Anterior cingulate cortex (tissue), 58 donors: ENCODE results near the gene KCNQ1OT1.

Source experiments
- DNase-seq, 58 donors: peaks; one replicate each; lab custom pipeline; 2025; lab: John Stamatoyannopoulos, UW

The KCNQ1OT1 gene

DNA sequence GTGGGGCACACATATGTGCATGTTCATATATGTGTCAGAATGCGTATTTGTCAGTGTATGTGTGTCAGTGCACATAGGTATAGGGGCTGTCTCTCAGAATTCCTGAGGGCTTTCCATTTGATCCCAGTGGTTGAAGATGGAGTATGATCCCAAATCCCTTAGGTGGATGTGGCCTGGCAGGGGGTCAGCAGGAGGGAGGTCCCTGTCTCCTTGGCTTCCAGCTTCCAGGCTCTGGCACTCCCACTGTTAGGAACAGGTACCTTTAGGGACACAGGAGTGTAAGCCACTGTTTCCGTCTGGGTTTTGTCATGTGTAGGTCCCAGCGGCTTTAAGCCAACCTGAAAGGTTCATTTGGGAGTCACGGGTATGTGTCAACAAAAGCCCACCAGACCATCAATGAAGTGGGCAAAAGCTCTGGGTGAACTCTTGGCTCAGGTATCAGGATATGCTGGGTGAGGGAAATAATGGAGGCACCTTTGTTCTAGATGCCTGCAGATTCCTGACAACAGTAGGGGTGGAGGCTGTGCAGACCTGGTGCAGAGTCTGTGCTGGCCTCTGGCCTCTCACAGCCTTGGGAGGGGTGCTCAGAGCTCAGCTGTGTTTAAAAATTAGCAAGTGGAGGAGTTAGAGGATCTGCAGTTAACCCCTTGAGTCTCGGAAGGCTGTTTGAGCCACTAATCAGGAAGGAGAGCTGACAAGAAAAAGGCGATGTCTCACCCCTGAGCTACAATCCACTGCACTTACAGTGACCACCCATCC, 9.0 kb downstream of the KCNQ1OT1 start:
- no peak for DNase-seq

DNA sequence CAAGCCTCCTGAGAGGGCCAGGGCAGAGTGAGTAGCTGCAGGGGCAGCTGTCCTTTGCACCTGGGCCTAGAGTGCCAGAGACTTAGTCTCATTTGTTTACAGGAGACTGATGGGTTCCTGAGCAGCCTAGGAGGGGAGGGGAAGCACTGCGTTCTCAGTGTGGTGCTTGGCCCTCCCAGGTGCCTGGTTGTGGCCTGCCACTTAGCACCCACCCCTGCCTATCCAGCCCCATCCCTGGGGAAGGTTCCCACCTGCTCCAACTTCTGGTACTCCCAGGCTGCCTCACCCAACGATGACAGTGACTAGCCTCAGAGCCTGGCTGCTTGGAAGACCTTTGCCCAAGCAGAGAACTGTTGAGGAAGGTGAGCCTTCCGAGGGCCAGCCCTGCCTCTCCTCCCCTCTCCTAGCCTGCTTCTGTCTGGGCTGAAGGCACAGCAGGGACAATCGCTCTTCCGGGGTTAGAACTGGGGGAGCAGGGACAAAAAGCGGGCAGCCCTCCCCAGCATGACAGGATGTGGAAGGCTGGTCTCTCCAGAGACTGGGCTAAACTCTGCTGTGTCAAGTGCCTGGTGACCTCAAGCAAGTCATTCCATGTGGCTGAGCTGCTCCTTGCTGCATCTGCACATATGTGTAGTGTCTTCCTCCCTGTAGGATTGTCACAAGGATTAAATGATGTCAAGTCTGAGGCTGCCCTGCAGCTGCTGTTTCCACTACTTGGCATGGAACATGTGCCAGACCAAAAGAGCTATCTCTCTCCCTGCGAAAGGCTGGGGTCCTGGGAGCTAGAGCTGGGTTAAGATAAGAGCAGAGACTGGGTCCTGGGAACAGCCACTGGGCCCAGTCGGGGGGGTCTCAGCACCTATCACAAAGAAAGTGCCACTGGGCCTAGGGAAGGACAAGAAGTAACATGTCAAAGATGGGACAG, 9.9 kb downstream of the KCNQ1OT1 start:
- no peak for DNase-seq

DNA sequence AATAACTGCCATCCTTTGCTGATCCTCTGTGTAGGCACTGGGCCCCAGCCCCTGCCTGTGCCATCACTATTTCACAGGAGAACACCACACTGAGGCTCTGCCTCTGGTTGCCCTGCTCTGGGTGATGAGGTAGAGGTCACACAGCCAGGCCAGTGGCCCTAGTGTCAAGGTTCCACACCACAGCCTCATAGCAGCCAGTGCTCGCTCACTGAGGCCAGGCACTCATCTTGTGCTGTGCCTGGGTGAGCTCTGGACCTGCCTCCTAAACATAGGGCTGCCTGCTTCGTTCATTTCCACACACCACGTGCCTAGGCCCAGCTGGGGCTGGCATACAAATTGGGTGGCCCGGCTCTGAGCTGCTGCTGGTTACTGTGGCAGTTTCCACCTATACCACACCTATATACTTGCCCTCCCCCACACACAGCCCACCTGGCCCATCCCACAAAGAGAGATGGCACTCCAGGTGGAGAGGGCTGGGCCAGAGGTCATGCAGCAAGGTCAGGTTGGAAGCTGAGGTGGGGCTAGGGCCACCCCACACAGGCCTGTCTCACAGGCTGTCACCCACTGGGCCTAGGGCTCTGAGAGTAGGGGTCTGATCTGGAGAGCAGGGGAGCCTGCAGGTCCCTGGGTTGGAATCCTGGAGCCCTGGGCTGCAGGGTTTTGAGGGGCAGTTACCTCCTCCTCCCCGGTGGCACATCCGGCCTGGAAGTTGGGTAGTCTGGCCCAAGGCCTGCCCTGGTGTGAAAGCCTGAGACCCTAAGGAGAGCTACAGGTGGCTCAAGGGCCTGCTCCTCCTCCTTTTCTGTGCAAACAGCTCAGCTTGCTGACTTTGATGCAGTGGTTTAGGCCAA, 11.2 kb downstream of the KCNQ1OT1 start:
- DNase-seq: no peak

DNA sequence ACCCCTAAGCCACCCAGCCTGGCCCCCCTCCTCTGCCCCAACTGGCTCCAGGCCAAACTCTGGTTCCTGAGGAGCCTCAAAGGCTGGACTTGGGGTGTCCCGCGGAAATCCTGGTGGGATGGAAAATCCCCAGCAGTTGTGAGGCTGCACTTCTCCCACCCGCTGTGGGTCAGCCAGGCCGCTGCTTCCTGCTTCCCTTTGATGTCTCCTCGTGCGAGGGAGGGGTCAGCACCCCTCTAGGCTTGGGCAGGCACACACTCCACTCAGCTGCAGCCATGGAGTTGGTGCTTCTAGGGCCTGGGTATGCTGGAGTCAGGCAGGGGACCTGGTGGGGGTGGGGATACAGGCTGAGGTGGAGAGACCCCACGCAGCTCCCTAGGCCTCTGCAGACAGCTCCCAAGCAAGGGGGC, 12.0 kb downstream of the KCNQ1OT1 start:
- no peak for DNase-seq

DNA sequence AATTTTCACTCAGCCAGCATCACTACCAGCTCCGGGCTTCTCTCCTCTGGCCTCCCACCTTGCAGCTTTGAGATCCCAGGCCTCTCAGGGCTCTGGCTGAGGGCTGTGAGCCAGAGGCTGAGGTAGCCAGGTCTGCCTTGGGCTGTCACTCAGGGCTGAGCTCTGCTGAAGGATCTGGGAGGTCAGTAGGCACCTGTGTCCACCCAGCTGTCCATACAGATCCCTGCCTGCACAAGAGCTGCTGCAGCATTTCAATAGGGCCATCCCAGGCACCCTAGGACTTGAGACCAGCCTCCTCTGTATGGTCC, 12.6 kb downstream of the KCNQ1OT1 start:
- no peak for DNase-seq

DNA sequence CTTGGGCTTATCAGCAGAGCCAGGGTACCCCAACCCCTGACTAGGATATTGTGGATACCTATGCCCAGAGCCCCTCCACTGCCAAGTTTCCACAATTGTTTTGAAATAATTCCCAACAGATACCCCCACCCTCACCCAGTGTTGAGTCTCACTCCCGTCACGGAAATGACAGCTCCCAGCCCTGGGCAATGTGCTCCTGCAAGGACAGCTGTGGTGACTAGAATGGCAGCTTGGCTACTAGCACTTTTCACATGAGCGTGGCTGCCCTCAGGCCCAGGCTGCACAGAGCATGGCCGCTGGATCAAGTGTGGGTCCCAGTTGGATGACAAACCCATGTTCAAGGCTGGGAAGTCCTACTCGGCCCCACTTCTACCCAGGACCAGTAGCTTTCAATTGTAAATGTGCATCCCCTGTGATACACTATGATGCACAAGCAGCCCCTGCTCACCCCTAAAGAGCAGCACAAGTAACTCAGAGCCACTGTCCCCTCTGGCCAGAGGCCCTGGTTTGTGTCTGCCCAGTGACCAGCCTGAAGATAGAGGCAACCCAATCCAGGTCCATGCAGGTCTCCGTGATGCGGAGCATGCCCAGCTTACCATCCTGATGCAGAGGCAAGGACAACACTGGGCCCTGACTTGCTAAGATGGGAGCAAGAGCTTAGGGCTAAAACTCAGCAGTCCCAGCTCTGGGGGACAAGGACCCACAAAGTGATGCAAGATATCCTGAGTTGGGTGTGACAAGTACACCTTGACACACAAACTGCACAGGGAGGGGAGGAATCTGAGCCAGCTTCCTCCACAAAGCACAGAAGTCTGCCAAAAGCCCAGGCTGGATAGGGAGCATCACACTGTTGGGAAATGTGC, 13.2 kb downstream of the KCNQ1OT1 start:
- DNase-seq: no peak

DNA sequence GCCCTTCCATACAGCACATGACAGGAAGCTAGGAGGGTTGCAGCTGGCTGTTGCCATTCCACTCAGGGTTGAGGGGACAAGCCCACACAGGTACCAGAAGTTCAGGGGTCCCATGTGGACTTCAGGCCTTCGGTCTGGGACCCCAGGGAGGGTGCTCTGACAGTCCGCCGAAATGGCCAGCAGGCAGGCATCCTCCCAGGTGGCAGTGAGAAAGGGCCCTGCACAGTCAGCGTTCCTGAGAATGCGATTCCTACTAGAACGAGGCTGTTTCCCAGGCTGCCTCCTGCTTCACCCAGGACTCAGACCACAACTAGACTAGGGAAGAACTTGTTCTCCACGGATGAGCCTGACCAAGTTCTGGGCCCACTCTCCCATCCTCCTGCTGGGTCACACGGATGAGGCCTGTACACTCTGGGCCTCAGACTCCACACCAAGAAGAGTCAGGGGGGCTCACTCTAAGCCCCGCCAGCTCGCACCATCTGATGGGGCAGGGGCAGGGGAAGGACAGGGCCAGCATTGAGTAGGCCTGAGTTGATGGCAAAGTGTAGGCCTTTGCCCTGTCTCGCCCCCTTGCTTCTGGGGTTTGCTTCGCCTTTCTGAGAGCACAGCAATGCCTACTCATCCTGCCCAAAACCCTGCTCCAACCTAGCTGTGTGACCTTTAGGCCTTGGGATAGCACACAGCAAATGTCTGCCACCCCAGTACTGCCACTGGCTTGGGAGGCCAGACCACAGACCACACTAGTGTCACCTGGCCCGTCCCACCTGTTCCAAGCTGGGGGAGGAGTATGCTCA, 14.0 kb downstream of the KCNQ1OT1 start:
- no peak for DNase-seq

DNA sequence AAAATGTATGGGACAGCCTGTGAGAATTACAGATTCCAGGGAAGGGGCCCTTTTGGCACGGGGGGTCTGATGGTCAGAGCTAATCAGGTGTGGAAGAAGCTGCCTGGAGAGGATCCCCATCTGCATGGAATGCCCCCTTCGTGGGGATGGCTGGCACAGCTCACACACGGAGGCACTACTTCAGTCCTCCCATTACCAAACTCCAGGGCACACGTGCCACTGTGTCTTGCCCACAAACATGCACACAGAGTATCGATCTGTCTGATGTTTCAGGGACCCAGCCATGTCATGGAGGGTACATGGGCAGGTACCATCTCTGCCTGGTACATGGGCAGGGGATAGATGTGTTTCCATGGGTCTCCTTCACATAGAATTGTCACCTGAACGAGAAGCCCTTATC, 14.7 kb downstream of the KCNQ1OT1 start:
- no peak for DNase-seq

DNA sequence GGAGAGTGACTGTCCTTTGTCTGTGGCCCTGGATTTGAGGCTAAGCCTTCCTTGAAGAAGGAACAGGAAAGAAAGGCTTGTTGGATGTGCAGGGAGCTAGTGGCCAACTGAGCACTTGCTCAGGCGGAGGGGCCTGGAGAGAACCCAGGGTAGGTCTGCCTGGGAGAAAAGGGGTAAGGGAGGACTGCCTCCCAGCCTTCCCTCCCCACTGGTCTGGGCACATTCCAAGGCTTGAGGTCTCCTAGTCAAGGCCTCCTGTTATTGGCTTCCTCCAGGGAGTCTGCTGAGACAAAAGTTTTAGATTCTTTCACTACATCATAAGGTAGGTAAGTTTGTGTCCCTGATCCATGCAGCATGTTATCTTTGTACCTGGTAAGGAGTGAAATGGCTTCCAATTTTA, 15.2 kb downstream of the KCNQ1OT1 start:
- DNase-seq: no peak

DNA sequence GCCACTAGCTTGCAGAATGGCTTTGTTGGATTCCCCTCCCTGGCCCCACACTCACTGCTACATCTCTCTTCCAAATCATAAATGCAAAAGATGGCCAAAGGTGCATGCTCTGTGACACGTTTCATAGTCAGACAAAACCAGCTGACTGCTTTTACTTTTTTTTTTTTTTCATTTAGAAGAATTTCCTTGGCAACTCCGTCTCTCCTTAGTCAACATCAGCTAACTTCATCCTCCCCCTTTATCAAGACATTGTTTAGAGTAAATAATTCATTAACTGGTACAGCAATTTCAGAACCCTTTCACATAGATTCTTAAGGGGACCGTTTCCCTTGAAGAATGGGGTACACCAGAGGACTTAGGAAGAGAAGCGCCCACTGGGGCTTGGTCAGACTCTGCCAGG, 16.0 kb downstream of the KCNQ1OT1 start:
- DNase-seq: no peak

DNA sequence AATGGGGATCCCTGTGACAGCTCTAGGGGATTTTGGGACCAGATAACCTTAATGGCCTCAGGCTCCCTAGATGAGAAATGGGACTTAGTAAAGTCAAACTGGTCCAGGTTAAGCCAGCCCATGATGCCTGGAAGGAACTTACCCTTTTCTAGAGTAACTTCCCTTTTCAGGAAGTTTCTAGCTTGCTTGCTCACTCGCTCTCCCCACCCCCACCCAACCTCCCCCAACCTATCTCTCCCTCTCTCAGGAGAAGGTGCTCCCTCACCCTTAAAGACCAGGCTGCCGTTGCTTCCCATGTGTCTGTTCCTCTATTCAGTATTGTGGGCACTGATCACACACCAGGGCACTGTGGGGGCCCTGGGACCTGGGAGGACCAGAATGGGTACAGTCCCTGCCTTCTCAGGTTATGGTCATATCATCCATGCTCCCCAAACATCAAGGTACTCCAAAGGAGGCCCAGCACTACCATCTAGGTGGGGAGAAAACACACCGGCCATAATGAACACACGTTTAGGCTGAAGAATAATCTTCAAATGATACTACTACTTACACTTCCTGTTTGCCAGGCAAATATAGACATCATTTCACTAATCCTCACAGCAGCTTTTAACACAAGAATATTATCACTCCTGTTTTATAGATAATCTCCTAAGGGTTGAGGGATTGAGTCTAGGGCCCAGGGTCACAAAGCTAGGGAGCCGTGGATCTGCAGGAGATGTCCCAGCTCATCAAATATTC, 18.2 kb downstream of the KCNQ1OT1 start:
- no peak for DNase-seq

DNA sequence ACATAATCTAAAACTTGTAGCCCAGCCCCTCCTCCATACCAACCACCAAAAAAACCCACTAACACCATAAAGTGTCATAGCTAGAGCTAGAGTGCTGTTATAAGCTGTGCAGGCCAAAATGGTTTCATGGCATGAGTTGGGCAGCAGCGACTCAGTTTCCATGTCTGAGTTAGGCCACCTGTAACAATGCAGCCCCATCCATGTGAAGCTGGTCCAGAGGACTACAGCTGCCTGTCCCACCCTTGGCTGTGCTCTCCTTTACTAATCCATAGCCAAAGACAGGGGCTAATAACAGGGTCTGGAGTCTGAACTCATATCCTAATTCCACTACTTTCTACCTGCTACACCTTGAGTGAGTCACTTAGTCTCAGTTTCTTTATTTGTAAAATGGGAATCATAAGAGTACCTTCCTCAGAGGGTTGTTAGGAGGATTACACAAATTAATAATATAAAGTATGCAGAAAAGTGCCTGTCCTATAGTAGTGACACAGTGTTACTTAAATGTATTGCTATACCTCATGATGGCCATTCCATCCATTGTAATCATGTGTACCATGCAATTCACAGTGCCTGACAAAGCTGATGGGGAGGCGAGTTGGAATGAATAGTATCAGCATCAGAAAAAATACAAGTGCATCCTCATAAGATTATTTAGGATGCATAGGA, 20.6 kb downstream of the KCNQ1OT1 start:
- no peak for DNase-seq

DNA sequence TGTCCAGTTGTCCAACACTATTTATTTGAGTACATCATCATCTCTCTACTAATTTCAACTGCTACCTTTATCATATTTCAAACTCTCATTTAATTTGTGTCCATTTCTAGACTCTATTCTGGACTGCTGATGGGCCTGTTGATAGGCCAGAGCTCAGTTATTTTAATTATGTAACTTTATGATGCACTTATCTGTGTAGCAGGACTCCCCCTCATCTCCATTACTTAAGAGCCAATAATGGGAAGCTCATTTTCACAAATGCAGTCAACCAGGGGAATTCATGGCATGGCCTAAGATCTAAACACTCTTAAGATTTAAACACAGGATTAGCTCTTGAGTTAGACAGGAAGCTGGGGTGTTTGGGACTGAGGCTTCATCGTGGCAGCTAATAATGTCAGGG, 21.4 kb downstream of the KCNQ1OT1 start:
- DNase-seq: no peak

DNA sequence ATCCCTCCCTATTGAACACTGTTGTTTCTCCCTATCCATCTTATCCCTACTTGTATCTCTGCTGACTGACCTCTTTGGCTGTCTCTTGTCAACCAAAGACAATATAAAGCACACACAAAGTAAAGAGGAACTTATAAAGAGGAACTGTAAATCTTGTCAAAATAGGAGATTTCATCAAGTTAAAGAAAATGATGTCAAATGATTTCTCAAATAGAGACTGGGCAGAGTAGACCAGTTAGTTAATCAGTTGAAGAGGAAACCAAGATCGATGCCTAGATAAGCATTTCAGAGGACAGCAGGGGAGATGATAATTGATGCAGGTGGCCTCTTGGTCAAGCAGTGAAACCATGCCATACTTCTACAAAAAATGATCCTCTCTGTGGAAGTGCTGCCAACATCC, 22.7 kb downstream of the KCNQ1OT1 start:
- no peak for DNase-seq

DNA sequence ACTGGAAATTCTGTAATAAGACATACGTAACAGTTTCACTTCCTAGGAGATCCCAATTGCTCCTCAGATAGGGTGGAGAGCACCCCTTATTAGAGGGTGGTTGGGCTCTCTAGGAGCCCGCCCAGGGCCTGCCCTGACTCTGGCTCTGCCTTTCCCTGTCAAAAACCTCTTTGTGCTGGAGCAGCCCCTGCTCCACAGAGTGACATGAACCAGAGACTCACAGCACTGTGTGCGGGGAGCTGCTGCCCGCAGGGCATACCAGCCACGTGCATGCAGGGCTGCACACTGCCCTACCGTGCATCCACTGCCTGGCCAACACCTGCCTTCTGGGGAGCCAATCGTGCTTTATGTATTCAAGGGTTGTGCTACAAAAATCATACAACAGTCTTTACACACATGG, 24.3 kb downstream of the KCNQ1OT1 start:
- peak in 12 of 58 donors; percentile 15 to 64 (median 33) for DNase-seq

DNA sequence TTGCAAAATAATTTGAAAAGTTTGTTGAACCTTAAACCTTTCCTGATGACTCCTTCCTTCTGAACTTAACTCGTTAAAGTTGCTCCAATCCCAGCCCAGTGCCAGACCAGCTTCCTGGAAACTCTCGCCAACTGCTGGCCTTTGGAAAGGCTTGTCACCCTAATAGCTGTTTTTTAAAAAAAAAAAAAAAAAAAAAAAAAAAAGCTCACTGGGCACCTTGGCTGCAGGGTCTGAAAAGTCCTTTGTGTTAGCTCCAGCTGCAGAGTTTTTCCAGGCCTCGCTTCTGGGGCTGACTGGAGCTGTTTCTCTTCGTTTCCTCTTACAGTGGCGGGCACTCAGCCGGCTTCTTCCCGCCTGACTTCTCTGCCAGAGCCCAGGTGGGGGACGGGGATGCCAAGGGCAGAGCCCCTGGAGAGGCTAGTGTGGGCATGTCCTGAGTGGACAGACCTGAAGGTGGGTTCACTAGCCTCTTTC, 25.1 kb downstream of the KCNQ1OT1 start:
- peak in 31 of 58 donors; percentile 10 to 67 (median 35) for DNase-seq

DNA sequence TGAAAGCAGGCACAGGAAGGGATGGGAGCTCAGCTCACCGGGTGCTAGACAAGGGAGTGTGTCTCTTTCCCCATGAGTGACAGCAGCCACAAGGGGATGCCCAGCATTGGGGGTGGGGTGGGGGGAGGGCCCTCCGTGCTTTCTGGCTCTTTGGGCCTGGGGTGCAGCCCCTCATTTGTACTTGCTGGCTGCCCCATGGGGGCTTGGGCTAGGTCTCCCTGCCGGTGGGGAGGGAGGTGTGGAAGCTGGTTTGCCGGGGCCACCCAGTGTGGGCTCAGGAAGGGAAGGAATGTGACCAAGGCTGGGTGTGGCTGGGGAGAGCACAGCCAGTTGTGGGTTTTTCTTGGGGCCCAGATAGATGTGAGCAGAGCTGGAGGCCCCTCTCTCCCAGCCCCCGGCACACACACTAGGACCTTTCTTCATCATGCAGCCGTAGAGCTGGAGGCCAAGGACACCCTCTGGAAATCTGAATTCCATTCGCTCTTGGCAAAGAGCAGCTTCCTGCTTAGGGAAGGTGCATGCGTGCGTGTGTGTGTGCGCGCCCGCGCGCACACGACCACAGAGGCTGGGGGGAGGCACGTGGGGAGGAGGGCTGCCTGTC, 25.8 kb downstream of the KCNQ1OT1 start:
- no peak for DNase-seq
